ENCODE measurements around the gene TNS2. TPM values are rescaled to one million over a fixed set of nuclear protein-coding genes. Genes with fewer than 3 reads are reported as not detected.
A peak's percentile ranks its signal among the peaks of the same experiment; 100 is the strongest.

The TNS2 gene
- total RNA-seq, 1 donor from 2014 or later = 15.4 TPM

DNA sequence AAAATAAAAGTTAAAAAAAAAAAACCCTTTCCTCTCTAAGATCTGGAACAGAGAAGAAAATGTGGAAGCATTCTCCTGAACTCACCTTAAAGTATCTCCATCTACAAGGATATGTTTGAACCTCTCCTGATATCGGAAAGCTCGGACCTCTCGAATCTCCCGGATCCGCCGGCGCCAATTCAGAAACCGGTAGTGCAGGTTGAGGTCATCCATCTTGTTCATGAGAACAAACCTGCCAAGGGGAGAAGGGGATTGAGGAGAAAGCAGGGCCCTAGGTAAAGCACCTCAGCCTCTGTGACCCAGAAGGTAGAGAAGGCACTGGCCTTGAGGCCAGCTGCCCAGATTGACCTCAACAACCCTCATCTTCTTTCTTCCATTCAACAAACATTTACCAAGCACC lies 27.2 kb downstream of the TNS2 start:
- Histone ChIP-seq H3K27me3 (ENCODE audit: insufficient read depth, low read length) (no peaks in the 10 kb centered on the region), H3K27ac (ENCODE audit: low read depth, low read length) (no peak overlapping the region), H4K20me1 (ENCODE audit: insufficient read depth, low read length) (no peaks in the 10 kb centered on the region), H3K9me3 (ENCODE audit: insufficient read depth, low read depth, low read length) (no peaks in the 10 kb centered on the region), H3K79me2 (ENCODE audit: insufficient read depth, low read length) (peaks cover 21% of the 10 kb centered on the region), H3K4me2 (ENCODE audit: low read length) (no peak overlapping the region), H3K4me3 (ENCODE audit: insufficient read depth, low read depth, low read length) (no peak overlapping the region), H3K9ac (ENCODE audit: low read length) (no peak overlapping the region), H2AFZ (ENCODE audit: low read depth, low read length) (no peak overlapping the region), H3K4me1 (ENCODE audit: insufficient read depth, low read length) (peaks cover 27% of the 10 kb centered on the region), H3K36me3 (ENCODE audit: insufficient read depth, low read length) (peaks cover 26% of the 10 kb centered on the region)
- FAIRE-seq = no peak
- Mint-ChIP-seq H3K4me1 (ENCODE audit: low read depth, unreplicated experiment) (peaks cover 18% of the 10 kb centered on the region), H3K27ac (ENCODE audit: unreplicated experiment) (no peak overlapping the region), H3K36me3 (ENCODE audit: low read depth, unreplicated experiment) (peaks cover 33% of the 10 kb centered on the region), H3K4me3 (ENCODE audit: unreplicated experiment) (peak overlapping the region; percentile 68), H3K27me3 (ENCODE audit: low read depth, unreplicated experiment) (no peaks in the 10 kb centered on the region), H3K9me3 (ENCODE audit: unreplicated experiment) (no peaks in the 10 kb centered on the region)
- DNase-seq (ENCODE audit: low read depth) = no peak
- TF ChIP-seq EZH2 (IDR thresholded peaks at IDR 0.05; ENCODE audit: insufficient read depth, low read length) = no peak
- TF ChIP-seq, protein P1, sequence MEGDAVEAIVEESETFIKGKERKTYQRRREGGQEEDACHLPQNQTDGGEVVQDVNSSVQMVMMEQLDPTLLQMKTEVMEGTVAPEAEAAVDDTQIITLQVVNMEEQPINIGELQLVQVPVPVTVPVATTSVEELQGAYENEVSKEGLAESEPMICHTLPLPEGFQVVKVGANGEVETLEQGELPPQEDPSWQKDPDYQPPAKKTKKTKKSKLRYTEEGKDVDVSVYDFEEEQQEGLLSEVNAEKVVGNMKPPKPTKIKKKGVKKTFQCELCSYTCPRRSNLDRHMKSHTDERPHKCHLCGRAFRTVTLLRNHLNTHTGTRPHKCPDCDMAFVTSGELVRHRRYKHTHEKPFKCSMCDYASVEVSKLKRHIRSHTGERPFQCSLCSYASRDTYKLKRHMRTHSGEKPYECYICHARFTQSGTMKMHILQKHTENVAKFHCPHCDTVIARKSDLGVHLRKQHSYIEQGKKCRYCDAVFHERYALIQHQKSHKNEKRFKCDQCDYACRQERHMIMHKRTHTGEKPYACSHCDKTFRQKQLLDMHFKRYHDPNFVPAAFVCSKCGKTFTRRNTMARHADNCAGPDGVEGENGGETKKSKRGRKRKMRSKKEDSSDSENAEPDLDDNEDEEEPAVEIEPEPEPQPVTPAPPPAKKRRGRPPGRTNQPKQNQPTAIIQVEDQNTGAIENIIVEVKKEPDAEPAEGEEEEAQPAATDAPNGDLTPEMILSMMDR (IDR thresholded peaks at IDR 0.05; ENCODE audit: insufficient read depth, low read depth, low read length) = no peak

DNA sequence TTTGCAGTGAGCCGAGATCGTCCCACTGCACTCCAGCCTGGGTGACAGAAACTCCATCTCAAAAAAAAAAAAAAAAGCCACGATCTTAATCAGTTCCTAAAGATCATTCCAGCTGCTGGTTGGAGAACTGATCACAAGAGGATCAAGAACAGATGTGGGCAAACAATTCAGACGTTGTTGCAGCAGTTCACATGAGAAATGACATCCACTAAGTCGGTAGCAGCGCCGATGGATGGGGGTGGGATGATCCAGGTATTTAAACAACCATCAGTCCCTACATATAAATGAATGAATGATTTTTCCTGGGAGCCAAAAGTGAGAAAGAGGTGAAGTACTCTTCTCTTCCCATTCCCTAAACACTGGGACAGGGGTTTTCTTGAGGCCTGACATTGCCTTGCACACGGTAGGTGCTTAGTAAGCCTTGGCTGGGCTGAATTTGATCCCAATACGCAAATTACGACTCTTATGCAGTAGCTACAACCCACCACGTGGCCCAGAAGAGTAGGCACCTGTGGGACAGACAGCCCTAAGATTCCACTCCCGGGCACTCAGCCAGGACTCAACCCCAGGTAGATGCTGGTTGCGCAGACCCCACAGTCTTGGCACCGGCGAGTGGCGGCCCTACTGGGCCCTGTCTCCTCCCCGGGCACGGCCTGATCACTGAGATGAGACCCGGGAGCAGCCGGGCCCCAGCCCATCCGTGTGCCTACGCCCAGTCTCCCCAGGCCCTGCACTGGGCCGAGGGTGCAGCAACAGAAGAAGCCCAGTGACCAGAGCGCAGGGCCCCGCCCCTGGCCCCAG lies 28.8 kb downstream of the TNS2 start:
- Histone ChIP-seq H3K79me2 (ENCODE audit: insufficient read depth, low read length) (peaks cover 21% of the 10 kb centered on the region), H3K36me3 (ENCODE audit: insufficient read depth, low read length) (peaks cover 26% of the 10 kb centered on the region), H3K4me3 (ENCODE audit: insufficient read depth, low read depth, low read length) (peak overlapping the region; percentile 67), H3K4me1 (ENCODE audit: insufficient read depth, low read length) (peaks cover 22% of the 10 kb centered on the region), H3K9me3 (ENCODE audit: insufficient read depth, low read depth, low read length) (no peaks in the 10 kb centered on the region), H3K4me2 (ENCODE audit: low read length) (peak overlapping the region; percentile 92), H3K9ac (ENCODE audit: low read length) (peak overlapping the region; percentile 86), H2AFZ (ENCODE audit: low read depth, low read length) (peak overlapping the region; percentile 11), H3K27ac (ENCODE audit: low read depth, low read length) (peak overlapping the region; percentile 26), H4K20me1 (ENCODE audit: insufficient read depth, low read length) (no peaks in the 10 kb centered on the region), H3K27me3 (ENCODE audit: insufficient read depth, low read length) (no peaks in the 10 kb centered on the region)
- TF ChIP-seq, protein P1 (IDR thresholded peaks at IDR 0.05; ENCODE audit: insufficient read depth, low read depth, low read length) = no peak
- no peak for TF ChIP-seq EZH2 (IDR thresholded peaks at IDR 0.05; ENCODE audit: insufficient read depth, low read length)
- Mint-ChIP-seq H3K36me3 (ENCODE audit: low read depth, unreplicated experiment) (peaks cover 24% of the 10 kb centered on the region), H3K27ac (ENCODE audit: unreplicated experiment) (no peak overlapping the region), H3K4me1 (ENCODE audit: low read depth, unreplicated experiment) (peaks cover 14% of the 10 kb centered on the region), H3K9me3 (ENCODE audit: unreplicated experiment) (no peaks in the 10 kb centered on the region), H3K27me3 (ENCODE audit: low read depth, unreplicated experiment) (no peaks in the 10 kb centered on the region), H3K4me3 (ENCODE audit: unreplicated experiment) (peak overlapping the region; percentile 87)
- FAIRE-seq = no peak
- no peak for DNase-seq (ENCODE audit: low read depth)

Measured in astrocyte (in vitro differentiated cells and primary cell).